ENCODE results near the gene ANXA3.
"Not testable (repeated sequence)": the region's sequence is repeated elsewhere in the genome, so short reads cannot be mapped to it uniquely, and the experiment has no call there.

ANXA3 gene

GRCh38 chr4:78543424-78544125 is 8.0 kb upstream of the ANXA3 start:
- no peaks in the 10 kb centered on the region for H3K36me3 ChIP-seq (ENCODE audit: control insufficient read depth in 2 of 2, insufficient read depth in 2 of 2, low read length in 2 of 2)
- H3K27me3 ChIP-seq (ENCODE audit: control insufficient read depth in 1 of 2, insufficient read depth in 2 of 2, low read length in 2 of 2), result no peaks in the 10 kb centered on the region
- peak overlapping the region in 1 of 2 donors; percentile 32 for H3K4me3 ChIP-seq (ENCODE audit: low read length in 2 of 2)
- peaks cover 8% of the 10 kb centered on the region for H3K4me1 ChIP-seq (ENCODE audit: control insufficient read depth, insufficient read depth, low read length)
- H3K9ac ChIP-seq (ENCODE audit: low read length in 2 of 2), result no peak overlapping the region
- no peak overlapping the region for H3K27ac ChIP-seq (ENCODE audit: low read length)
- no peaks in the 10 kb centered on the region for H3K9me3 ChIP-seq (ENCODE audit: control insufficient read depth in 2 of 2, low read length in 2 of 2)

- no peak overlapping the region for H3K27ac ChIP-seq (ENCODE audit: low read length)
Observed at GRCh38 chr4:78544678-78545077, 6.9 kb upstream of the ANXA3 start.

GRCh38 chr4:78545275-78546246 is 6.0 kb upstream of the ANXA3 start:
- no peaks in the 10 kb centered on the region for H3K9me3 ChIP-seq (ENCODE audit: control insufficient read depth in 2 of 2, low read length in 2 of 2)
- H3K9ac ChIP-seq (ENCODE audit: low read length in 2 of 2), result no peak overlapping the region
- H3K4me1 ChIP-seq (ENCODE audit: control insufficient read depth, insufficient read depth, low read length), result peaks cover 8% of the 10 kb centered on the region
- no peak overlapping the region for H3K27ac ChIP-seq (ENCODE audit: low read length)
- no peaks in the 10 kb centered on the region for H3K27me3 ChIP-seq (ENCODE audit: control insufficient read depth in 1 of 2, insufficient read depth in 2 of 2, low read length in 2 of 2)
- H3K36me3 ChIP-seq (ENCODE audit: control insufficient read depth in 2 of 2, insufficient read depth in 2 of 2, low read length in 2 of 2), result no peaks in the 10 kb centered on the region
- H3K4me3 ChIP-seq (ENCODE audit: low read length in 2 of 2), result no peak overlapping the region

More at GRCh38 chr4:78544678-78545077, 6.9 kb upstream of the ANXA3 start:
- Histone ChIP-seq H3K4me1 (ENCODE audit: control insufficient read depth, insufficient read depth, low read length) (peaks cover 8% of the 10 kb centered on the region), H3K27me3 (ENCODE audit: control insufficient read depth in 1 of 2, insufficient read depth in 2 of 2, low read length in 2 of 2) (no peaks in the 10 kb centered on the region), H3K36me3 (ENCODE audit: control insufficient read depth in 2 of 2, insufficient read depth in 2 of 2, low read length in 2 of 2) (no peaks in the 10 kb centered on the region), H3K9ac (ENCODE audit: low read length in 2 of 2) (no peak overlapping the region), H3K4me3 (ENCODE audit: low read length in 2 of 2) (peak overlapping the region in 1 of 2 donors; percentile 20), H3K9me3 (ENCODE audit: control insufficient read depth in 2 of 2, low read length in 2 of 2) (no peaks in the 10 kb centered on the region)

- not testable (repeated sequence) for H3K36me3 ChIP-seq (ENCODE audit: control insufficient read depth in 2 of 2, insufficient read depth in 2 of 2, low read length in 2 of 2); H3K9ac ChIP-seq (ENCODE audit: low read length in 2 of 2); H3K4me3 ChIP-seq (ENCODE audit: low read length in 2 of 2)
Observed at GRCh38 chr4:78547899-78548298, 3.7 kb upstream of the ANXA3 start.

GRCh38 chr4:78548889-78549288 is 2.7 kb upstream of the ANXA3 start:
- H3K27ac ChIP-seq (ENCODE audit: low read length); H3K9ac ChIP-seq (ENCODE audit: low read length in 2 of 2); H3K36me3 ChIP-seq (ENCODE audit: control insufficient read depth in 2 of 2, insufficient read depth in 2 of 2, low read length in 2 of 2); H3K27me3 ChIP-seq (ENCODE audit: control insufficient read depth in 1 of 2, insufficient read depth in 2 of 2, low read length in 2 of 2); H3K4me3 ChIP-seq (ENCODE audit: low read length in 2 of 2); H3K9me3 ChIP-seq (ENCODE audit: control insufficient read depth in 2 of 2, low read length in 2 of 2): not testable (repeated sequence)
- H3K4me1 ChIP-seq (ENCODE audit: control insufficient read depth, insufficient read depth, low read length), result peaks cover 22% of the 10 kb centered on the region

More at GRCh38 chr4:78547899-78548298, 3.7 kb upstream of the ANXA3 start:
- H3K27ac ChIP-seq (ENCODE audit: low read length); H3K27me3 ChIP-seq (ENCODE audit: control insufficient read depth in 1 of 2, insufficient read depth in 2 of 2, low read length in 2 of 2); H3K9me3 ChIP-seq (ENCODE audit: control insufficient read depth in 2 of 2, low read length in 2 of 2): not testable (repeated sequence)
- H3K4me1 ChIP-seq (ENCODE audit: control insufficient read depth, insufficient read depth, low read length), result peaks cover 18% of the 10 kb centered on the region

- peak overlapping the region; percentile 67 to 82 for H3K4me3 ChIP-seq (ENCODE audit: low read length in 2 of 2)
- no peaks in the 10 kb centered on the region for H3K27me3 ChIP-seq (ENCODE audit: control insufficient read depth in 1 of 2, insufficient read depth in 2 of 2, low read length in 2 of 2)
- H3K4me1 ChIP-seq (ENCODE audit: control insufficient read depth, insufficient read depth, low read length), result peaks cover 14% of the 10 kb centered on the region
- peak overlapping the region; percentile 82 for H3K27ac ChIP-seq (ENCODE audit: low read length)
- no peaks in the 10 kb centered on the region for H3K9me3 ChIP-seq (ENCODE audit: control insufficient read depth in 2 of 2, low read length in 2 of 2)
- H3K36me3 ChIP-seq (ENCODE audit: control insufficient read depth in 2 of 2, insufficient read depth in 2 of 2, low read length in 2 of 2), result peaks cover 0 to 2% of the 10 kb centered on the region in 2 donors
- H3K9ac ChIP-seq (ENCODE audit: low read length in 2 of 2), result peak overlapping the region; percentile 84 to 92
Observed at GRCh38 chr4:78552389-78553042, 946 bp downstream of the ANXA3 start.

- H3K4me3 ChIP-seq (ENCODE audit: low read length in 2 of 2), result peak overlapping the region in 1 of 2 donors; percentile 82
- peaks cover 14% of the 10 kb centered on the region for H3K4me1 ChIP-seq (ENCODE audit: control insufficient read depth, insufficient read depth, low read length)
- H3K9me3 ChIP-seq (ENCODE audit: control insufficient read depth in 2 of 2, low read length in 2 of 2), result no peaks in the 10 kb centered on the region
- H3K27ac ChIP-seq (ENCODE audit: low read length), result peak overlapping the region; percentile 82
- peak overlapping the region in 1 of 2 donors; percentile 84 for H3K9ac ChIP-seq (ENCODE audit: low read length in 2 of 2)
- peaks cover 0 to 2% of the 10 kb centered on the region in 2 donors for H3K36me3 ChIP-seq (ENCODE audit: control insufficient read depth in 2 of 2, insufficient read depth in 2 of 2, low read length in 2 of 2)
- no peaks in the 10 kb centered on the region for H3K27me3 ChIP-seq (ENCODE audit: control insufficient read depth in 1 of 2, insufficient read depth in 2 of 2, low read length in 2 of 2)
Observed at GRCh38 chr4:78553043-78553396, 1.4 kb downstream of the ANXA3 start.

- Histone ChIP-seq H3K36me3 (ENCODE audit: control insufficient read depth in 2 of 2, insufficient read depth in 2 of 2, low read length in 2 of 2) (peaks cover 0 to 2% of the 10 kb centered on the region in 2 donors), H3K4me3 (ENCODE audit: low read length in 2 of 2) (no peak overlapping the region), H3K9ac (ENCODE audit: low read length in 2 of 2) (no peak overlapping the region), H3K27me3 (ENCODE audit: control insufficient read depth in 1 of 2, insufficient read depth in 2 of 2, low read length in 2 of 2) (no peaks in the 10 kb centered on the region), H3K9me3 (ENCODE audit: control insufficient read depth in 2 of 2, low read length in 2 of 2) (no peaks in the 10 kb centered on the region), H3K27ac (ENCODE audit: low read length) (no peak overlapping the region), H3K4me1 (ENCODE audit: control insufficient read depth, insufficient read depth, low read length) (peaks cover 14% of the 10 kb centered on the region)
Observed at GRCh38 chr4:78553529-78554060, 2.0 kb downstream of the ANXA3 start.

- Histone ChIP-seq H3K27ac (ENCODE audit: low read length) (peak overlapping the region; percentile 26), H3K9me3 (ENCODE audit: control insufficient read depth in 2 of 2, low read length in 2 of 2) (no peaks in the 10 kb centered on the region)
Observed at GRCh38 chr4:78556665-78557064, 5.1 kb downstream of the ANXA3 start.

GRCh38 chr4:78557841-78558240 is 6.3 kb downstream of the ANXA3 start:
- Histone ChIP-seq H3K27ac (ENCODE audit: low read length) (no peak overlapping the region), H3K4me3 (ENCODE audit: low read length in 2 of 2) (no peak overlapping the region)

More at GRCh38 chr4:78556665-78557064, 5.1 kb downstream of the ANXA3 start:
- no peak overlapping the region for H3K4me3 ChIP-seq (ENCODE audit: low read length in 2 of 2)
- H3K4me1 ChIP-seq (ENCODE audit: control insufficient read depth, insufficient read depth, low read length), result peaks cover 25% of the 10 kb centered on the region
- H3K27me3 ChIP-seq (ENCODE audit: control insufficient read depth in 1 of 2, insufficient read depth in 2 of 2, low read length in 2 of 2), result no peaks in the 10 kb centered on the region
- peaks cover 0 to 2% of the 10 kb centered on the region in 2 donors for H3K36me3 ChIP-seq (ENCODE audit: control insufficient read depth in 2 of 2, insufficient read depth in 2 of 2, low read length in 2 of 2)
- H3K9ac ChIP-seq (ENCODE audit: low read length in 2 of 2), result no peak overlapping the region

More at GRCh38 chr4:78557841-78558240, 6.3 kb downstream of the ANXA3 start:
- Histone ChIP-seq H3K4me1 (ENCODE audit: control insufficient read depth, insufficient read depth, low read length) (peaks cover 17% of the 10 kb centered on the region), H3K9me3 (ENCODE audit: control insufficient read depth in 2 of 2, low read length in 2 of 2) (no peaks in the 10 kb centered on the region), H3K27me3 (ENCODE audit: control insufficient read depth in 1 of 2, insufficient read depth in 2 of 2, low read length in 2 of 2) (no peaks in the 10 kb centered on the region), H3K36me3 (ENCODE audit: control insufficient read depth in 2 of 2, insufficient read depth in 2 of 2, low read length in 2 of 2) (peaks cover 0 to 2% of the 10 kb centered on the region in 2 donors), H3K9ac (ENCODE audit: low read length in 2 of 2) (no peak overlapping the region)

All from stomach smooth muscle (tissue), 2 donors.